Effector memory CD4-positive, alpha-beta T cell (primary cell): Measurements from ENCODE around the gene AGL.

Experiments used
- DNase-seq, 3 donors: peaks; one replicate each; pipeline ENCODE4 v3.0.0-alpha.2; 2020
- H3K27ac ChIP-seq: 2 replicates; pipeline ENCODE4 v1.7.0; 2013; ENCODE audit warnings: mild to moderate bottlenecking, low read length, moderate library complexity; ENCODE audit not compliant: insufficient read depth, poor library complexity, severe bottlenecking
- H3K27me3 ChIP-seq: replicated peaks from 2 replicates; pipeline ENCODE4 v1.7.0; 2013; ENCODE audit warnings: mild to moderate bottlenecking, low read length; ENCODE audit not compliant: insufficient read depth, control insufficient read depth, poor library complexity, severe bottlenecking
- H3K36me3 ChIP-seq: 2 replicates; pipeline ENCODE4 v1.7.0; 2013; ENCODE audit warnings: mild to moderate bottlenecking, low read length, moderate library complexity; ENCODE audit not compliant: control insufficient read depth, insufficient read depth
- H3K4me1 ChIP-seq: 2 replicates; pipeline ENCODE4 v1.7.0; 2013; ENCODE audit warnings: low read length, mild to moderate bottlenecking; ENCODE audit not compliant: control insufficient read depth, insufficient read depth, poor library complexity, severe bottlenecking
- H3K4me3 ChIP-seq: 2 replicates; pipeline ENCODE4 v1.7.0; 2013; ENCODE audit warnings: low read length, low read depth, mild to moderate bottlenecking; ENCODE audit not compliant: insufficient read depth, poor library complexity, severe bottlenecking
- H3K9me3 ChIP-seq: 2 replicates; pipeline ENCODE4 v1.7.0; 2013; ENCODE audit warnings: mild to moderate bottlenecking, low read length, moderate library complexity; ENCODE audit not compliant: control insufficient read depth
- total RNA-seq, 3 donors: gene quantifications; one replicate each; lab custom pipeline; 2026; lab: John Stamatoyannopoulos, UW

Gene AGL
- total RNA-seq = 33.3 to 42.6 (median 33.7) reads per million in 3 donors

DNA sequence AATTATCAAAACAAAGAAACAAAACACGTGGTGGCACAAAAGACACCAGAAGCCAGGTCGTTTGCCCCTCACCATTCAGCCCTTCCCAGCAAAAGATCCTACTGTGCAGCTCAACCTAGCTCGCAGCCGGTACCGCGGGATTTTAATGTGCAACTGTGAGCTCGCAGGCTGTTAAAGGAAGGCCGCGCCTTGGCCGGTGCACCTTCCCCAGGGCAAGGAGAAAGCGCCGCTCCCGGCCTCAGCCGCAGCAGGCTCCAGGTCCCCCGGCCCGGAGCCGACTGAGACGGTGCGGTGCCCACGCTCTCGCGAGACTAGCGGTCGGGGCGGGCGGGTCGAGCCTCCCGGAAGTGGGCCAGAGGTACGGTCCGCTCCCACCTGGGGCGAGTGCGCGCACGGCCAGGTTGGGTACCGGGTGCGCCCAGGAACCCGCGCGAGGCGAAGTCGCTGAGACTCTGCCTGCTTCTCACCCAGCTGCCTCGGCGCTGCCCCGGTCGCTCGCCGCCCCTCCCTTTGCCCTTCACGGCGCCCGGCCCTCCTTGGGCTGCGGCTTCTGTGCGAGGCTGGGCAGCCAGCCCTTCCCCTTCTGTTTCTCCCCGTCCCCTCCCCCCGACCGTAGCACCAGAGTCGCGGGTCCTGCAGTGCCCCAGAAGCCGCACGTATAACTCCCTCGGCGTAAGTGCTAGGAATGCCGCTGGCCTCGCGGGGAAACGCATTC lies at the start of gene AGL:
AGL (plus strand) TSS at position 618 of the 715 bp plus-strand sequence. CDS start 682 bp downstream, outside the sequence.
- peak; percentile 75 to 83 (median 78) for DNase-seq
- Histone ChIP-seq H3K27me3 (no peaks in the 10 kb centered on the region), H3K4me3 (peak within 1 kb of the TSS; percentile 93), H3K36me3 (no peaks in the 10 kb centered on the region), H3K9me3 (no peaks in the 10 kb centered on the region), H3K4me1 (peaks cover 6% of the 10 kb centered on the region), H3K27ac (peak within 1 kb of the TSS; percentile 69)

DNA sequence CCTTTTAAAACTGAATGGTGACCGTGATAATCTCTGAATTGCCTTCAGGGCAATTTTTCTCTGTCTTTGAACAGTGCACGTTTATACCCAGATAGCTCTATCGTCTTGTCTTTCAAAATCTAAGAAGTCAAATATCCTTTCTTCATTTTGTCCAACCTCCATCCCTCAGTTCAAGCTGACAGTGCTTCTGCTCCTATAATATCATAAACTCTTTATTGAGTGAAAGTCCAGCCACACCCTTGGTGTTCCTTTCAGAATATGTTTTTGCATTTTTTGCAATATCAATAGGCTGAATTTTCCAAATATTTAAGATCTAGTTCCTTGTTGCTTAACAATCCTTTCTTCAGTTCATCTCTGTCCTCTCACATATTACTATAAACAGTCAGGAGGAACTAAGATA lies 48.6 kb upstream of the AGL start:
- Histone ChIP-seq H3K4me1 (no peaks in the 10 kb centered on the region), H3K27me3 (no peaks in the 10 kb centered on the region), H3K4me3 (no peak overlapping the region), H3K36me3 (no peaks in the 10 kb centered on the region), H3K9me3 (no peaks in the 10 kb centered on the region), H3K27ac (no peak overlapping the region)
- DNase-seq = no peak

DNA sequence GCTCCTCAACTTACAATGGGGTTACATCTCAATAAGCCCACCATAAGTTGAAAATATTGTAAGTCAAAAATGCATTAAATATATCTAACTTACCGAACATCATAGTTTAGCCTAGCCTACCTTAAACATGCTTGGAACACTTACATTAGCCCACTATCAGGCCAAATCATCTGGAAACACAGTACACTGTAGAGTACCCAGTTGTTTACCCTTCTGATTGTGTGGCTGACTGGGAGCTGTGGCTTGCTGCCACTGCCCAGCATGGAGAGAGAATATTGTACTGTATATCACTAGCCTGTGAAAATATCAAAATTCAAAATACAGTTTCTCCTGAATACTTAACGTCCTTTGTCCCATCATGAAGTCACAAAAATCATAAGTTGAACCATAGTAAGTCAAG lies 43.3 kb upstream of the AGL start:
- Histone ChIP-seq H3K4me1 (peaks cover 4% of the 10 kb centered on the region), H3K27me3 (peaks cover 4% of the 10 kb centered on the region), H3K36me3 (no peaks in the 10 kb centered on the region), H3K9me3 (no peaks in the 10 kb centered on the region), H3K27ac (no peak overlapping the region), H3K4me3 (no peak overlapping the region)
- DNase-seq = no peak

DNA sequence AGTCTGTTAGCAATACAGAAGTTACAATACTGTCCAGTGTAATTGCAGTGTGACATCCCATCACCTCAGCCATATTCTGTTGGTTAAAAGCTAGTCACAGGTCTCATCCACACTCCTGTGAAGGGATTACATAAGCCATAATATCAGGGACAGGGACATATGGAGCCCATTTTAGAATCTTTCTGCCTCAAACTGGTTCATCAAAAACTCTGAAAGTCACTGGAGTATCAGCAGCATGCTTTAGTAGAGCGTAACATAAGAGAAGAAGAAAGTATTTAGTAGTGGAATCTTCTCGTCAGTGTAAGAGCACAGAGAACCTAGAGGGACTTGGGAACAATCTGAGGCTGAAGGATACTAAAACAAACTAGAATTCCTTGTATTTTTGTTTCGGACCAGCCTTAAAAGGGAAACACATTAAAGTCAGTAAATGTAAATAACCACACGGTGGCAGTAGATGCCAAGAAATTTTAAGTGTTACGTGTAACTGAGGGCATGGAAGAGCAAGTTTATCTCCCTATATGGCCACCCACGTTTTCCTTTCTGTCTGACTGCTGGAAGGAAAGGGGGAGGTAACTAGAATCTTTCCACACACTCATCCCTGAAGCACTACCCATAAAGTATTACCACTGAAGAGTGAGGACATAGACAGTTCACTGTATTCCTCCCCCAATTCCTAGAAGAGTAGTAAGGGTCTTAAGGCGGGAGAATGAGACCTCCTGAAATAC lies 41.6 kb upstream of the AGL start:
- Histone ChIP-seq H3K36me3 (no peaks in the 10 kb centered on the region), H3K27ac (no peak overlapping the region), H3K27me3 (peaks cover 4% of the 10 kb centered on the region), H3K4me3 (no peak overlapping the region), H3K4me1 (peaks cover 4% of the 10 kb centered on the region), H3K9me3 (no peaks in the 10 kb centered on the region)
- DNase-seq = peak in 1 of 3 donors; percentile 20

DNA sequence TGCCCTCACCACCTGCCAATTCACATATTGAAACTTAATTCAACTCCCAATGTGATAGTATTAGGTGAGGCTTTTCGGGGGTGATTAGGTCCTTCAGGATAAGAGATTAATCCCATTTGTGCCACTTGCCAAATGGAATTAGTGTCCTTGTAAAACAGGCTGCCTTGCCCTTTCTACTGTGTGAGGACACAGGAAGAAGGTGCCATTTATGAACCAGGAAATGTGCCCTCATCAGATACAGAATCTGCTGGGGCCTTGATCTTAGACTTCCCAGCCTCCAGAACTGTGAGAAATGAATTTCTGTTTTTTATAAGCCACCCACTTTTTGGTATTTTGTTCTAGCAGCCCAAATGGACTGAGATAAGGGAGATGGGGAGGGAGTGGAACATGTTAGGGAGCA lies 39.1 kb upstream of the AGL start:
- Histone ChIP-seq H3K27ac (no peak overlapping the region), H3K4me1 (peaks cover 4% of the 10 kb centered on the region), H3K36me3 (no peaks in the 10 kb centered on the region), H3K4me3 (no peak overlapping the region), H3K27me3 (peaks cover 4% of the 10 kb centered on the region), H3K9me3 (no peaks in the 10 kb centered on the region)
- DNase-seq = no peak

DNA sequence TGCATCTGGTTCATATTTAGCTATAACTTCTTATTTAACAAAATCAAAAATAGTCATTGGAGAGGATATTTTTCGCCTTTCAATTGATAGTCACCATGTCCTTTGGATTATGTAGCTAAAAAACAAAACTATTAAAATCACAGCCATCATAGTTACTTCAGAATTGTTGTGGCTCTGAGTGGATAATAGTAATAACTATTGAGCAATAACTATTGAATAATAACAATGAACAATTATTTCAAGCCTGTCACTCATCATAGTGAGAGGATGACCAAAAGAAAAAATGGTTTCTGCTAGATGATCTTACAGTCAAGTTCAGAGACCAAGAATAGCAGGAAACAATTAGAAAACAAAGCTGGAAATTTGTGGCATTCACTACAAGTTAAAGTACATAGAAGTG lies 38.4 kb upstream of the AGL start:
- Histone ChIP-seq H3K9me3 (no peaks in the 10 kb centered on the region), H3K27ac (no peak overlapping the region), H3K36me3 (no peaks in the 10 kb centered on the region), H3K27me3 (peaks cover 4% of the 10 kb centered on the region), H3K4me3 (no peak overlapping the region), H3K4me1 (peaks cover 4% of the 10 kb centered on the region)
- DNase-seq = no peak

DNA sequence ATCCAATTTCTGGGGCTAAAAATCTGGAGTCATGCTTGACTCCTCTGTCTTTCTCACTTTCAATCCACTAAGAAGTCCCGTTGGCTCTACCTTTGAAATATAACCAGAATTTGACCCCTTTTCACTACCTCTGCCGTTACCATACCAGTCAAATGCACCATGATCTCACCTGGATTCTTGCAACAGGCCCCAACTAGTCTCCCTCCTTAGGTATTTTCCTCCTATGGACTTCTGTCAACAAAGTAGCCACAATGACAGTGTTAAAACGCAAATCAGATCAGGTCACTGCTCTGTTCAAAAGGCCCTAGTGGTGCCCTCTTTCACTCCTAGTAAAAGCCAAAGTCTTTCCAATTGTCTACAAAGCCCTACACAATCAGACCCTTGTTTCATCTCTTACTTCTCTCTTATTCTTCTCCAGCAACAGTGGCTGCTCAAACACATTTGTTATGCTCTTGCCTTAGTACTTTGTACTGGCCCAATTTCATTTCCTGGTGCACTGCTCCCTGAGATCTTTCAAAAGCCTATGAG lies 35.7 kb upstream of the AGL start:
- DNase-seq = no peak
- no peaks in the 10 kb centered on the region for H3K36me3 ChIP-seq
- no peak overlapping the region for H3K27ac ChIP-seq
- no peaks in the 10 kb centered on the region for H3K4me1 ChIP-seq
- H3K4me3 ChIP-seq = no peak overlapping the region
- H3K9me3 ChIP-seq = no peaks in the 10 kb centered on the region
- H3K27me3 ChIP-seq = no peaks in the 10 kb centered on the region

DNA sequence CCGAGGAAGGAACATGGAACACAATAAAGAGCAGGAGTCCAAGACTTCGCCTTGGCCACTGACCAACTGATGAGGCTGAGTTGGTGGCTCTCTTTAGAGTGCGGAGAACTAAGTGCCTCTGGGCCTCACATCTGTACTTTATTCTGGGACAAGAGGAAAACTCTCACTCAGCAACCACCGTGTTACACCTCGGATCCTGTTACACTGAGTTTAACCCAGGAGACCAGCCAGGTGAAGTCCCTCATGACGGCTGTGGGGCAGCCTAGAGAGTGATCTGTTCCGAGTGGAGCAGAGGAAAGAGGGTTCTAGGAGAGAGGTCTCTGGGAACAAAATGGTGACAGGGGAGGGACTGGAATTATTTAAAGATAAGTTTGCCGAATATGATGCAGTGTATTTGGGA lies 33.5 kb upstream of the AGL start:
- H3K27ac ChIP-seq = no peak overlapping the region
- H3K4me3 ChIP-seq = no peak overlapping the region
- peaks cover 6% of the 10 kb centered on the region for H3K4me1 ChIP-seq
- H3K27me3 ChIP-seq = no peaks in the 10 kb centered on the region
- DNase-seq = no peak
- no peaks in the 10 kb centered on the region for H3K9me3 ChIP-seq
- no peaks in the 10 kb centered on the region for H3K36me3 ChIP-seq

DNA sequence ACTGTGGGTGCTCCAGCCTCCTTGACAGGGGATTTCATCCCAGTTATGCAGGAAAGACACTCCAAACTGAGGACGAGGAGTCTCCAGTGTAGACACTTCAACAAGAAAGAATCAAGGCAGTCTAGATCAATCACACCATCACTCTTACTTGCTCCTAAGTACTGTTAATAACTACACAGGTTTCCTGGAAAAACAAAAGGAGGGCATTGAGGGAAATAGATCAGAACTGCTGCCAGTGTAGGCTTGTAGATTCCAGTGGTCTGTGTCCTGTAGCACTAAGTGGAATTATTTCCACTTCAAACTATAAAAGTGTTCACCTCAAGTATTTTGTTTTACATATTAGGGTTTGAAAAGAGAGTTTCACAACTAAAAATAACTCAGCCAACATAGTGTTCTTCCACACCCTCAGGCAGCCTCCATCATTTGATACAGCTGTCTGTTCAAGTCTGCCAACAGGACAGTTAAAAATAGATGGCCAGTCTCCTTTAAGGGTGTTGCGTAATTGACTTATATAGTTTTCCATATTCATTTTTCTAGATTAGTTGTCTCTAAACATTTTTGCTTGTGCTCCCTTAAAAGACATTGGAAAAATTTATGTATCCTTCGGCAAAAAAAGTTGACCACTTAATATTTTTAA lies 32.0 kb upstream of the AGL start:
- Histone ChIP-seq H3K4me1 (peaks cover 6% of the 10 kb centered on the region), H3K27me3 (no peaks in the 10 kb centered on the region), H3K4me3 (no peak overlapping the region), H3K27ac (no peak overlapping the region), H3K9me3 (no peaks in the 10 kb centered on the region), H3K36me3 (no peaks in the 10 kb centered on the region)
- no peak for DNase-seq

DNA sequence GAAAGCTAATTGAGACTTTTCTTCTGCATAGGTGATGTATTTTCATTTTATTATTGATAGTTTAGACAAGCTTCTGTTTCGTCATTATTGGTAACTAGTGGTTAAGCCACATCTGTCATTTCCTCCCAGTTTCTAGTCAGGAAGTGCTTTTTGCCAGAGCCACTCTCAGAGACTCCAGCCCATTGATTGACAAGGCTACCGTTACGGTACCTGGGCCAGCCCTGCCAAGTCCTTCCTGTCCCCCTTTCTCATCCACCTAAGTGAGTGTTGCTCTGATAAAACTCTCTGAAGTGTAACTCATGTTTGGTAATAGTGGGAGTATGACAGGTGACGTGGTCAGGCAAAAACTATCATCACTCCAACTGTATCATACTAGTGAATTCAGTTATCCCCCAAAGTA lies 29.6 kb upstream of the AGL start:
- no peaks in the 10 kb centered on the region for H3K36me3 ChIP-seq
- peak in 1 of 3 donors; percentile 12 for DNase-seq
- peaks cover 6% of the 10 kb centered on the region for H3K4me1 ChIP-seq
- H3K9me3 ChIP-seq = no peaks in the 10 kb centered on the region
- no peak overlapping the region for H3K27ac ChIP-seq
- no peak overlapping the region for H3K4me3 ChIP-seq
- H3K27me3 ChIP-seq = no peaks in the 10 kb centered on the region
